Stimulated activated CD4-positive, alpha-beta T cell treated with anti-CD3 and anti-CD28 coated beads, Interleukin-2, amount 100 ng/mL, for 48 hours (primary cell): ENCODE measurements around the gene PRSS1.
"Not testable (repeated sequence)": the region's sequence is repeated elsewhere in the genome, so short reads cannot be mapped to it uniquely, and the experiment has no call there.

Experiments used
- DNase-seq, 2 donors: peaks; one replicate each; pipeline ENCODE4 v3.0.0-alpha.2; 2020

The PRSS1 gene

GRCh38 chr7:142749218-142749993, at the start of gene PRSS1:
Gene PRSS1 (plus strand): TSS chr7:142749472. CDS start chr7:142749485, 13 bp downstream.
- DNase-seq = no peak

DNA sequence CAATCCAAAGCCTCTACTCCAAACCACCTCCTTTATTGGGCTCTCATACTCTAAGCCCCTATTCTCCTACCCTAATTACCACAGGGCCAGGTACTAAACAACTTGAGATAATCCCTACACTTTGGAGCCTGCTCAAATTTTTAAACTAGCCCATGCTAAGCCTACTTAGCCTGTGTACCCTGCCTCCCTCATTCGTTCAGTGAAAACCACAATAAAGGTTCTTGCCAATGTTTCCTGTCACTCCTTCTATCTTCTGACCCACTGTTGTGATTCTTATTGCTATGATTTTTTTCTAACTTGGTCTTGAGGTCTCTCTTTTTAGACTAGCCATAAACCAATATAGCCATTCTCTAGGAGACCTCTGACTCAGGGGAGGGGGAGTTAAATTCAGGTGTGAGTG, 48.3 kb upstream of the PRSS1 start:
- not testable (repeated sequence) for DNase-seq

GRCh38 chr7:142703655-142704305, 45.5 kb upstream of the PRSS1 start:
- no peak for DNase-seq

- not testable (repeated sequence) for DNase-seq
Observed at GRCh38 chr7:142708726-142709125, 40.5 kb upstream of the PRSS1 start.

DNA sequence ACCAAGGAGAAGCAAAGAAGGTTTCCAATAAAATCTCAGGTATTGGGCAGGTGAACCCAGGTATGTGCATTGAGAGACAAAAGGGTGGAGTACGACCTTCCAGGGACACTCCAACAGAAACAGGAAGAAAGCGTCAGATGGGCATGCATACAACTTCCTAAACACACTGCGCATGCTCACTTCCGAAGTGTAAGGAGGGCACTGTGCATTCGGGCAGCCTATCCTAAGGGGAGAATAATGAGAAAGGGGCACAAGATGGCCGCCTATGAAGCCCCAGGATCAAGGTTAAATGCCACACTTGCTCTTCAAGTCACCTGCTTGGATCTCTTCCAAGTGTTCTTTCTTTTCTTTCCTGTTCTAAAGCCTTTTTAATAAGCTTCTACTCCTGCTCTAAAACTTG, 39.4 kb upstream of the PRSS1 start:
- DNase-seq = no peak

GRCh38 chr7:142711196-142711595, 38.1 kb upstream of the PRSS1 start:
- DNase-seq = no peak

GRCh38 chr7:142711746-142712616, 37.3 kb upstream of the PRSS1 start:
- no peak for DNase-seq

GRCh38 chr7:142712617-142712957, 36.7 kb upstream of the PRSS1 start:
- no peak for DNase-seq

- DNase-seq = no peak
Observed at GRCh38 chr7:142714375-142714774, 34.9 kb upstream of the PRSS1 start.

GRCh38 chr7:142716596-142716995, 32.7 kb upstream of the PRSS1 start:
- DNase-seq = no peak

- DNase-seq = no peak
Observed at GRCh38 chr7:142717453-142717852, 31.8 kb upstream of the PRSS1 start.

DNA sequence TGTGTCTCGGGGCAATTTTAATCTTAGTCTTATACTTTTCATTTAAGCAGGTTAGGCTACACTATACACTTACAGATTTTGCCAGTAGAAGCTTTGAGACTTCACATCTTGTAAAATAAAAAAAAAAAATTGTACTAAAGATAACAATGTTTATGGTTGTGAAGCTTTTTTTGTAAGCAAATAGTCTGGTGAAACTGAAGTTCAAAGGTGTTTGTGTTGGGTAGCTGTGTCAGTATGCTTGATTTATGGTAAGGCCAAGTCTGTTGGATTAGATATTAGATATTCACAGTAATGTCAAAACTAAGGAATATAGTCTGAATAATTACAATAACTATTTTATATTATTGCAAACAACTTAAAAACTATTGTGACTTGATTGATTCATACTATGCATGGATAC, 31.0 kb upstream of the PRSS1 start:
- DNase-seq = no peak

DNA sequence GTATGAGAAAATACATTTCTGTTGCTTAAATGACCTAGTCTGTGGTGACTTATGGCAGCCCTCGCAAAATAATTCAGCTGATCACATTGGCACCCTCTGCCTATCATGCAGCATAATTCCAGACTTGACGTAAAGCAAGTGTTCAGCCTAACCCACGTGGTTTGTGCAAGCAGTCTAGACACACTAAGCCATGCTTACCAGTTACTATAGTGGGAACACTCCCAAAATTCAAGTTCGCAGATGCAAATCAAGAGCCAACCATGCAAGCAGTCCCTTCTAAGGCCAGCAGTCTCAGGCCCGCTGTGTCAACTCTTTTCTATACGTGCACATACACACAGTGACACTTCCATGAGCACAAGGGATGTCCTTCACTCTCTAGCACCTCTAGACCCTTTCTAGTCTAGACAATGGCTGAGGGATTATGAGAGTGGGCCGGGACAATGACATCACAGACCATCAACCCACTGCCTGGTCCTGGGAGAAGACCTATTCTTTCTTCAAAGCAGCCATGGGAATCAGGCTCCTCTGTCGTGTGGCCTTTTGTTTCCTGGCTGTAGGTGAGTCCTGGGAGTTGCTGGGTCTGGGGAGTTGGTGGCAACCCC, 29.0 kb upstream of the PRSS1 start:
- no peak for DNase-seq

GRCh38 chr7:142720986-142721385, 28.3 kb upstream of the PRSS1 start:
- DNase-seq = no peak

DNA sequence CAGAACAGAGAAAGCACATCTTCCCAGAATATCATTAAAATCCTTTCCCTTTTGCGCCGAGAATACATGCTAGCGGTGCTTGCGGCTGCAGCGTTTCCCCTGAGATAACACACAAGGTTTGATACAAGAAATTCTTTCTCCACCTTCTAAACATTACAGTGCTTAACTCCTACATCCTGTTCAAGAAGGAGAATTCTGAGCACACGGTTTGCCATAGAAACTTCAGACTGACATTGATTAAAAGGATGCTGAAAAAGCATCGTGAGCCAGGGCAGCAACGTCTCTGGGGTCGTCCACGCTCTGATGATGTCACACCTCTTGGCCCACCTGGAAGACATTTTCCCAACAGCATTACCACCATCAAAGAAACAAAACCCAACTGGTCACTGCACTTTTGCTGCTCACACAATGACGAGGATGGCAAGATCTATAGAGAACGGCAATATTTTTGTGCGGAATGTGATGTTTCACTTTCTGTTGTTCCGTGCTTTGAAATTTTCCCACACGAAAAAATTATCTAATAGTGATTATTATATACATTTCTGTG, 27.0 kb upstream of the PRSS1 start:
- DNase-seq = no peak

- no peak for DNase-seq
Observed at GRCh38 chr7:142733271-142733670, 16.0 kb upstream of the PRSS1 start.

DNA sequence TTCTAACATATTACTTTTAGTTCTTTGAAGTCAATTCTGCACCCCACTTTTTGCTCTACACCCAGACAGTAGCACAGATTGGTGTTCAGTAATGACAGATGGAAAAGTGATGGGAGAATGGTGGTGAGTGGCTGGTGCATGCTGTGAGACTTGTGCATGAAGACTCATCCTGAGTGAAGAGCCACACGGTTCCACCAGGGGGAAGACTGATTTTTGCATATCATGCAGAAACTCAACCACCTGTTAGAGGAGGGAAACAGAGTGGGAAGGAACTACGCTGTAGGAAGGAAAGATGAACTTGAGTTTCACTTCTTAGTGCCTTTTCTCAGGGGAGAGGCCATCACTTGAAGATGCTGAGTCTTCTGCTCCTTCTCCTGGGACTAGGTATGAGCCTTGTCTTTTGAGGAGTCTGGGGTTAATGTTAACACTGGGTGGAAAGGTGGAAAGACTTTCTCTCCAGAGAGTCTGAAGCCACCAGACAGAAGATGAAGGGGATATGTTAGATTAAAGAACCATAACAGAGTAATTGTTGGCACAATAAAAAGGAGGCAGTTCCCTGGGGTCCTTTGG, 9.3 kb upstream of the PRSS1 start:
- DNase-seq = no peak

DNA sequence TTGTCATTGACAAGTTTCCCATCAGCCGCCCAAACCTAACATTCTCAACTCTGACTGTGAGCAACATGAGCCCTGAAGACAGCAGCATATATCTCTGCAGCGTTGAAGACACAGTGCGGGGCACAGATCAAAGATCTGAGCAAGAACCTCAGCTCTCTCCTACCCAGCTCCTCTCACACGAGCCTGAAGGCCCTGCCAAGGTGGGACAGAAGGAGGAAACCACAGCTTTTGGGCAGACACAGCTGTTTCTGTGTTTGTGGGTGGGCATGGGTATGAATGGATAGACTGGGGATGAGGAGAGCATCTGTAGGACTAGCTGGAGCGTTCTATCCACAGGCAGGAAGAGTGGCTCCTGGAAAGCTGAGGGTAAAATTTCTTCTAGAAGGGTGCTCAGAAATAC, 8.5 kb upstream of the PRSS1 start:
- DNase-seq = no peak

DNA sequence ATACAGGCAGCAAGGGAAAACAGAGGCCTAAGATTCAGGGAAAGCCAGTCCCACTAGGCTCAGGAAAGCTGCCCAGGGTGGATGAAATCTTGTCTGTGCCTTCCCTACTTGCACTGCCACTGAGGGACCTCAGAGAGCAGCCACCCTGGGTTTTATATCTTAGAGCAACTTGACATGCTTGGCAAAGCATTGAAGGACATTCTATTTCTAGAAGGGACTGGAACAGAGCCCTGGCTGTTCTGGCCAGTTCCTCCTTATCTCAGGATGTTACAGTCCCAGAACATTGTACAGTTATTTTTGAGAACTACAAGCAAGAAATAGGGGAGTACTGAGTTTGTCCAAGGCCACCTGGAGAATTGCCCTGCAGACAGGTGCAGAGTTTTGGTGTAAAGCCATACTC, 7.3 kb upstream of the PRSS1 start:
- DNase-seq = not testable (repeated sequence)

DNA sequence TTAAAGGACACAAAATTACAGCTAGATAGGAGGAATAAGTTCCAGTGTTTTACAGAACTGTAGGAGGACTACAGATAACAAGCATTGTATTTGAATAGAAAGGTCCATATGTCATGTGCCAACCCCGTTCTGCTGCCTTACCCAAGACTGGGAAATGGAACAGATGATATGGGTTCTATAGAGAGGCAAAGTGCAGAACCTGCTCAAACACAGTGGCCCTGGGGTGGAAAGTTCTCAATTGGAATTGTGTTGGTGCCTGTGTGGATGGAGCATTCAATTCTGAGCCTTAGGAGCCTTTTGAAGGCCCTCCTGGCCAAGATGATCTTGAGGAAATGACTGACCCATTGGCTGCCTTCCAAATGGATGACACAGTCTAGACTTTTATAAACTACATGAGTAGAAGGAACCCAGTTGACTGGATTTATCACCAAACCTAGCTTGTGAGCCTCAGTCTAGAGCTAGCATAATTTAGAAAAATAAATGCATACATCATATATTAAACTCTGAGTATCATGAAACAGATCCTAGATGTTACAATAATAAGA, 4.1 kb upstream of the PRSS1 start:
- DNase-seq = no peak

GRCh38 chr7:142745745-142746144, 3.5 kb upstream of the PRSS1 start:
- DNase-seq = no peak

DNA sequence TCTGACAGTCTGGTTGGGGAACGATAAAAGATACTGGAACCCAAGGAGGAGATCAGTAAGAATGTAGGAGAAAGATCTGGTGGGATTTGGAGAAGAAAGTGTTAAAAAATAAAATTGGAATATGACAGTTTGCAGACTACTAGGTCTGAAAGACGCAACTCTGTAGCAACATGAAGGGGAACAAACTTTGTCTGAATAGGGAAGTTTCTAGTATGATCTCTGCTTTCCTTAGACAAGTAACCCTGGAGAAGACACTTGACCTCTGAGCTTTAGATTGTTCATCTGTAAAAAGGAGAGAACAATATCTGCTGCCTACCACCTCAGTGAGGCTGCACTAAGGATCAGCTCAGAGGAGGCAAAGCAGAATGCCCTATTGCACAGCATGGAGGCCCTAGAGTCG, 3.0 kb upstream of the PRSS1 start:
- no peak for DNase-seq
